Stimulated activated CD8-positive, alpha-beta memory T cell treated with anti-CD3 and anti-CD28 coated beads, Interleukin-7, amount 100 ng/mL, for 1 hour (primary cell): Measurements from ENCODE around the gene ZNF428.
A peak's percentile ranks its signal among the peaks of the same experiment; 100 is the strongest.
"Not testable (repeated sequence)": the region's sequence is repeated elsewhere in the genome, so short reads cannot be mapped to it uniquely, and the experiment has no call there.

Experiments
- DNase-seq, 2 donors: peaks; one replicate each; pipeline ENCODE4 v3.0.0-alpha.2; 2020; ENCODE audit warnings: low read depth in 2 of 2

The ZNF428 gene

DNA sequence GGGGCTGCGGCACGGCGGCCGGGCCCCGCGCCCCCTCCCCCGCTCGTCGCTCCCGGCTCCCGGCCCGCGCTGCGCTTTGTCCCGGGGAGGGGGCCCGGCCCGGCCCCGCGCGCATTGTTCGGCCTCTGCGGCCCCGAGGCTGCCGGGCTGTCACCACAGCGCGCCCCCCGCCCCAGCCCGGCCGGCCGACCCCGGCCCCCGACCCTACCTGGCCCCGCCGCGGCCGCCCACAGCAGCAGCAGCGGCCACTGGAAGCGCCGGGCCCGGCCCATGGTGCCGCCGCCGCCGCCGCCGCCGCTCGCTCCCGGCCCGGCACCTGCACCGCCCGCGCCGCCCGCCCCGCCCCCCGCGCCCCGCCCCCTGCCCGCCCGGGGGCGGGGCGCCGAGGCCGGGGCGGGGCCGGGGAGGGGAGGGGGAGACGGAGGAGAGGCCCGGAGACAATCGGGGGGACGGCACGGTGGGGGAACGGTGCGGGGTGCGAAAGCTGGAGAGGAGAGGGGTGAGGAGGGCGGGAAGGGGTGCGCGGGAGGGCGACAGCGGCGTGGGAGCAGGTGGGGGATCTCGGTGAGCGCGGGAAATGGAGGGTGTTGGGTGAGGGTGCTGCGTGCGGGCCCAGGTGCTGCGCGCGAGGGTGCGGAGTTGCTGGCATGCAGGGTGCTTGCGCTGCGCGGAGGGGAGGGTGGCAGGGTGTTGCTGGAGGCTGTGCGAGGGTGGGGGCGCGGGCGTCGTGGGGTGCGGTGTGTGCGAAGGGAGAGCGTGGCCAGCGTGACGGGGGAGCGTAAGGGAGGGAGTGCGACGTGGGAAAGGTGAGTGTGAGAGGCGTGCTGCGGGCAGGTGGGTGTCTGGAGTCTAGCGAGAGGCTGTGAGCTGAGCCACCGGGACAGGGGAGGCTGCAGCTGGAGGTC, 20.3 kb upstream of the ZNF428 start, which contains the start of gene CADM4:
CADM4 (minus strand) TSS at position 332 of the 905 bp plus-strand sequence; CDS start at position 272, 60 bp downstream.
- peak; percentile 14 to 19 for DNase-seq

DNA sequence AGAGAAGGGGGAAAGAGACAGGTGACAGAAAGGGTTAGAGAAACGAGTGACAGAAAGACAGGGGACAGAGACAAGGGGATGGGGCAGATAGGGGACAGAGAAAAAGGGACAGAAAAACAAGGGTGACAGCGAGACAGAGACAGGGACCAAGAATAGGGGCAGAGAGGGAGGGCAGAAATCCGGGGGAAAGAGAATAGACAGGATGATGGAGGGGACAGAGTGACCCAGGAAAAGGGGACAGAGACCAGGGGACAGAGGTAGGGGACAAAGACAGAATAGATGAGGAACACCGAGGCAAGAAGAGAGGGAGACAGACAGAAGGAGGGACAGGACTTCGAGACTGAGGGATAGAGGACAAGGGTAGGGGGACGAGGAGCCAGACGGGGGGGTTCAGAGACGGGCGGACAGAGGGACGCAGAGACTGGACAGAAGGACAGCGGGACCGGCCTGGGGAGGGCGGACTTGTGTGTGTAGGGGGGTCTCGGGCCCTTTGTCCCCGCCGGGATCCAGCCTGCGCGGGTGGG, 19.6 kb upstream of the ZNF428 start:
- DNase-seq = no peak

DNA sequence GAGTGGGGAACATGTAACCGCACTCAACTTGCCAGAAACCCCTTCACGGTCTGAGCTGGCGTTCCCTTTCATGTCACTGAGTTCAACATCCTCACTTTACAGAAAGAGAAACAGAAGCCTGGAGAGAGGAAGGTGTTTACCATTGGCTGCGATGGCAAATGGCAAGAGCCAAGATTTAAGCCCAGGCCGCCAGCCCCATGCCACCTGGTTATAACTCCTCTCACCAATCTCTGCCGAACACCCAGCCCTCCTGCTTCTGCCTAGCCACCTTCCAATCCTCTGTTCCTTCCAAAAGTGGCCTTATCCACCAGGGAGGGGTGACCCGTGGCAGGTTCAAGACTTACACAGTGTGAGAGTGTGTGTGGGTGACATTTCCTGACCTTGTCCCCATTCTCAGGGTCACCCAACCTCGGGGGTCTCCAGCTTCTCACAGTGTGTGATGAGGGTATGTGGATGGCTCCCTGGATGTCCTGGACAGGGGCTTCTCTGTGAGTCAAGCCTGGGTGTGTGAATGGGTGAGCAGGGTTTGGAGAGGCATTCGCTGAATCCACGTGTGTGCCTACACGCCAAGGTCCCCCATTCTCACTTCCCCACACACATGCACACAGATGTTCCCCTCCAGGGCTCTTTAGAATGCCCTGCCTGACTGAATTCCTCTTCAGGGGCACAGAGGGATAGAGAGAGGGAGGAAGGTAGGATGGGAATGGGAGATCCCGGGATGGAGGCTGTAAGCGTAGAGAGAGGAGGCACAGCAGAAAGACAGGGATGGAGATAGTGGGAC, 19.0 kb upstream of the ZNF428 start:
- no peak for DNase-seq

DNA sequence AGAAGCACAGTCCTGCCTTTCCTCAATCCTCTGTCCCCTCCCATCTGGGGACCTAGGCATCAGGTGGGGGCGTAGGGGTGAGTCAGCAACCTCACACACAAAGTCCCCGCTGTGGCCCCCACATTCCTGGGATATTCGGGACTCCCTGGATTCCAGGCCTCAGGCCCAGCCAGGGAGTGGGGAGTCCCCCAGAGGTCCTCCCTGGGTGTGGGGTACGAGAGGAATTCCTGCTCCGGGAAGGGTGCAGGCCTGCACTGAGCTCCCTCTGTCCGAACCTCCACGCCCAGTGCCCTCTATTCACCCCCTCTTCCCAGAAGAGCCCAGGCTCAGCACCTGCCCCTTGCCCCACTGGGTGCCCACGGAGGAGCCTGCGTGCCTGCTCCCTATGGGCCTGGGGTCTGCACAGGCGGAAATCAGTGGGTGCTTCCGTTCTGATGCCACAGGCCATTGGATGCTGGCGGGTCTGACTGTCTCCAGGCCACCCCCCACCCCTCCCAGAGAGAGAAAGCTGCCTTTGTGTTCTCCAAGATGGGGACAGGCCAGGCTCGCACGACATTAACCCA, 16.8 kb upstream of the ZNF428 start:
- DNase-seq = no peak

DNA sequence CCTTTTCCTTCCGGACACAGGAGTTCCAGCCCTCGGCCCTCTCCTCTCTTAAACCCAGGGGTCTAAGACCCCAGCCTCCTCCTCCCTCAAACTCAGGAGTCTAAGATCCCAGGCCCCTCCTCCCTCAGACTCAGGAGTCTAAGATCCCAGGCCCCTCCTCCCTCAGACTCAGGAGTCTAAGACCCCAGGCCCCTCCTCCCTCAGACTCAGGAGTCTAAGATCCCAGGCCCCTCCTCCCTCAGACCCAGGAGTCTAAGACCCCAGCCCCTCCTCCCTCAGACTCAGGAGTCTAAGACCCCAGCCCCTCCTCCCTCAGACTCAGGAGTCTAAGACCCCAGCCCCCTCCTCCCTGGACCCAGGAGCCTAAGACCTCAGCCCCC, 16.1 kb upstream of the ZNF428 start:
- DNase-seq = not testable (repeated sequence)

DNA sequence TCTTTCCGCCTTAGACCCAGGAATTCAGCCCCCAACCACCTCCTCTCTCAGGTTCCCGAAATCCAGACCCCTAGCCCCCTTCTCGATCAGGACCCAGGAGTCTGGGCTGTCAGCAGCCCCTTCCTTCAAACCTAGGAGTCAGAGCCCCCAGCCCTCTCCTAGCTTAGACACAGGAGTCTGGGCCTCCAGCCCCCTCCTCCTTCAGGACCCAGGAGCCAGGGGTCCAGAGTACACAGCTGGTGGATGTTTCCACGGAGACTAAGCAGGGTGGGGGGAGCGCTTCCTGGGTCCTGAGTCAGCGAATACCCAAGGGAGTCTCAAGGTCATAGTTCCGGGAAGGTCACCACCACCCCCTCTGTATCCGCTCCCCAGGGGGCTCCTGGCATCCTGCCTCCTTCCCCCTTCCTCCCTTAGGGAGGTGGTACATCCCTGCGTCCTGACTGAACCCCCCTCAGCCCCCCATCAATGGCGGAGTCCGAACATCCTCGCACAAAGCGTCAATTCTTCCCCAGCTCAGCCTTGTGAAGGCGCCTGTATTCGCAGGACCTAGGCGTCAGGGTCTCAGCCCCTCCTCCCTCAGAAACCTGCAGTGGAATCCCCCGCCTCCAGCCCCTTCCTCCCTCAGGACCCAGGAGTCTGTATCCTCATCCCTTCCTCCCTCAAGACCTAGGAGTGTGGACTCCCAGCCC, 15.6 kb upstream of the ZNF428 start:
- DNase-seq = no peak

GRCh38 chr19:43634506-43634871, 15.1 kb upstream of the ZNF428 start:
- DNase-seq = no peak

- no peak for DNase-seq
Measured at GRCh38 chr19:43634068-43634467, 14.6 kb upstream of the ZNF428 start.

- DNase-seq = no peak
Measured at GRCh38 chr19:43633520-43633919, 14.1 kb upstream of the ZNF428 start.

DNA sequence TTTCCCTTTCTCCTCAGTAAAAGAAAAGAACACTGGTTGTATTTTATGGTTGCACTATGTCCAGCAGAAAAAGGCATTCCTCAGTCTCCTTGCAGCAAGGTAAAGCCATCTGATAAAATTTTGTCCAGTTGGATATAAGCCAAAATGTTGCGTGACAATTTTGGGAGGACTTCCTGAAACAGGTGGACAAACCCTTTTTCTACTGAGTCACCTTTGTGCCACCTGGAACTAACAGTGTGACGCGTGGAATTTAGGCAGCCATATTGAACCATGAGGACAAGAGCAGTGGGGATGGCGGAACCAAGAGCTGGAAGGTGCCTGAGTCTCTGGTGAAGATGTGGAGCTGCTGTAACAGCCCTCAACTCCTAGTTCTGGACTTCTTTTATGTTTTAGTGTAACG, 12.1 kb upstream of the ZNF428 start:
- no peak for DNase-seq

DNA sequence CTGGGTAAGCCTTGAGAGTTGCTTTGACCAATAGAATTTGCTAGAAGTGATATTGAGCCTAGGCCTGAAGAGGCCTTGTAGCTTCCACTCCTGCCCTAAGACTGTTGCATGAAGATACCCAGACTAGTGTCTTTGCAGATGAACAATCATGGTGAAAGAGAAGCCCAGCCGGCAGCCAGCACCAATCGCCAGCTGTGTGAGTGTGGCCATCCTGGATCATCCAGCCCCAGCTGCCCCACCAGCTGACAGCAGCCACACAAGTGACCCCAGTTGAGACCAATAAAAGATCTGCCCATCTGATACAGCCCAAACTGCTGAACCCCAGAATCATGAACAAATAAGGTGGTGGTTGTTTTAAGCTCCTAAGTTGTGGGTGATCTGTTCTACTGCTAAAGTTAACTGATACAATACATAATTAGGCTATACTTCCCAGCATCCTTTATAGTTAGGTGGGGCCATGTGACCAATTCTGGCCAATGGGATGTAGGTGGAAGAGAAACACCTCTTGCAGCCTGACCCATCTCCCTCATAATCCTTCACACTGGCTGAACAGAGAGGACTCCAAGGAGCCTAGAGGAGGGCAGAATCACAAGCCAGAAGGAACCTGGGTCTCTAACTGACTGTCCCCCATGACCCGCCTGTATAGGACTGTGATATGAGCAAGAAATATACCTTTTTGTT, 9.4 kb upstream of the ZNF428 start:
- DNase-seq = no peak

DNA sequence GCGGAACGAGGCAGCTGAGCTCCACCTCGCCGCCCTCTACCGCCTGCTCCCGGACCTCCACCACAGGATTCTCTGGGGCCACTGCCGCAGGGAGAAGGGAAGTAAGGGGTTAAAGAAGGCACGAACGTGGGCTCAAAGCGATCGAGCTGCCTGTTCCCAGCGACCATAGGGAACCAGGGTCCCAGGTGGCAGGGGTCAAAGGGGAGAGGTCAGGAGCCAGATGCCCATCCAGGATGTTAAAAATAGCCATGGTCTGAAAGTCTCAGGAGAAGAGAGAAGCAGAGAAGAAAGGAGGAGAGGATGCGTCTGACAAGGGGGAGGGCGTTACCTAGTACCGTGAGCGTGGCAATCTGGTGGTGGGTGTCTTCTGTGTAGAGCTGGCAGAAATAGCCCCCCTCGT, 7.4 kb upstream of the ZNF428 start:
- DNase-seq = no peak

DNA sequence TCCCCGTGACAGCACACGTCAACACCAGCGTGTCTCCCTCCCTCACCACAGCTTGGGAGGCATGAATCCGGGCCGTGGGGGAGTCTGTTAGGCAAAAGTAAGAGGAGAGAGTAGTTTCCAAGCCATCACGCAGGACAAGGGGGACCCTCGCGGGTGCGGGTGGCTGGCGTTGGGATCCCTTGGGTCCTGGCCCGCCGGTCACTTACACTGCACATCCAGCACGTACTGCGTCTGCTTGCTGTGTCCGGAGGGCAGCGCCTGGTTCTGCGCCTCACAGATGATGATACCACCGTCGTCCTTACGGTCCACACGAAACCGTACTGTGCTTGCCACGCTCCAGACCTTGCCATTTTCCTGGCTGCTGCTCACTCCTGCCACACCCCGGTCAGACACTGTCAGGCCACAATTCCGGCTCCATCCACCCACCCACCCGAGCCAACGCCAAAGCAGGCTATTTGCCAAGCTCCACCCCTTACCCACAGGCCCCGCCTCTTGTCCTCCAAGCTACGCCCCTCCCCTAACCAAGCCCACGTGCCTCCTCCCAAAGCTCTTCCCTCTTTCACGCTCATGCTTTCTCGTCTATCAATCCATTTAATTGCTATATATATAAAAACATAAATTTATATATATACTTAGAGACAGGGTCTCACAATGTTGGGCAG, 6.6 kb upstream of the ZNF428 start:
- DNase-seq = no peak

GRCh38 chr19:43624933-43625332, 5.5 kb upstream of the ZNF428 start:
- peak; percentile 44 to 65 for DNase-seq

GRCh38 chr19:43623889-43624670, 4.7 kb upstream of the ZNF428 start:
- no peak for DNase-seq

DNA sequence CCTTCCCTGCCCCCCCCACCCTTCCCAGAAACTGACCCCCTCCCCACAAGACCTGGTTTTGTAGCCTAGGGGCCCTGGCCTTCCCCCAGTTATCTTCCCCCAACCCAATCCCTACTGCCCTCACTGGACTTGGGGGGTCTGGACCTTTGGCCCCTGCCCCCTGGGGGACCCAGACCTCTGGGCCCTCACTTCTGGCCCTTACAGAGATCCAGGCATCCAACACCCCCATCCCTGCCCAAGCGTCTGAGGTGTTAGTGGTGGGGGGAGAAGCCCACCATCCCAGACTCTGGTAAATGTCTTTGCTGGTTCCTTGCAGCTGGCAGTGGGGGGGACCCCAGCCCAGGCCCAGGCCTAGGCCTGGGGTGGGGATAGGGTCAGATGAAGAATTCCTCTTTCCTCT, 3.5 kb upstream of the ZNF428 start:
- DNase-seq = no peak

DNA sequence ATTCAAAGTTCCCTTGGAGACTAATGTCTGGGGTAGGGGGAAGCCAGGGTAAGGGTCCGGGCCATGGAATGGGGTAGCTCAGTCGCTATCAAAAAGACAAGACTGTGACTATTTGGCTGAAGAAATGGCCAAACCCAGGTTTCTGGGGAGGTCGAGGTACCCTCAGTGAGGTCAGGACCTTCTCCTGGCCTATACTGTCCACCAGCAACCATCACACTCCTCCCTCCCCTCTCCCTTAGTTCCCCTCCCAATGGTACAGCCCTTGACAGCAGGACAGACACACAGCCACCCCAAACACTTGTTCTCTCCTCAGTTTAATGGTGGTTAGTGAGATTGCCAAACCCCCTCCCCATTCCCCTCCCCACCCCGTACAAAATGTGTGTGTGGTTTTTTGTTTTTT, 2.6 kb upstream of the ZNF428 start:
- DNase-seq = no peak

- peak in 1 of 2 donors; percentile 63 for DNase-seq
Measured at GRCh38 chr19:43620061-43621001, 902 bp upstream of the ZNF428 start.

DNA sequence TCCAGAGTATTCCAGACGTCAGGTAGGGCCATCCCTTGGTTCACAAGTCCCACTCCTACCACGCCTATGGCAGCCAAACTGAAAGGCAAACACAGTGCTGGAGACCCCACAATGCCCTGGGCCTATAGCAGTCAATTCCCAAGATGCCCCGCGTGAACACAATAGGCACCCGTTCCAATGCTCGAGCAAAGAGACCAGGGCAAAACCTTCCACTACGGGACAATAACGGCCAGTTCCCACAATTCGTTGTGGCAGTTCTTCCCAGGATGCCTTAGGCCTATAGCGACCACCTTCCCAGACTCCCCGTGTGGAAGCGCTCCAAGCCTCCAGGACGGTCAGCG, 538 bp downstream of the ZNF428 start:
- no peak for DNase-seq
